Nephron (organoid): ENCODE data around the gene CKS1B.
"Not testable (repeated sequence)": the region's sequence is repeated elsewhere in the genome, so short reads cannot be mapped to it uniquely, and the experiment has no call there.

Source experiments
- H3K27ac Mint-ChIP-seq, 3 experiments: 2 replicates each; pipeline ENCODE4 v1.8.0; 2020; ENCODE audit warnings: mixed read lengths in 3 of 3, mild to moderate bottlenecking in 2 of 3, moderate library complexity in 1 of 3
- H3K27me3 Mint-ChIP-seq: 2 replicates; pipeline ENCODE4 v1.8.0; 2021; ENCODE audit warnings: low read depth, mild to moderate bottlenecking, moderate library complexity, mixed read lengths
- H3K36me3 Mint-ChIP-seq: 2 replicates; pipeline ENCODE4 v1.8.0; 2020; ENCODE audit warnings: low read depth, mixed read lengths
- H3K4me1 Mint-ChIP-seq: 2 replicates; pipeline ENCODE4 v1.8.0; 2020; ENCODE audit warnings: mixed read lengths
- H3K4me3 Mint-ChIP-seq, 3 experiments: 2 replicates each; pipeline ENCODE4 v1.8.0; 2020; ENCODE audit warnings: mild to moderate bottlenecking in 3 of 3, mixed read lengths in 3 of 3, moderate library complexity in 2 of 3
- H3K9me3 Mint-ChIP-seq: 2 replicates; pipeline ENCODE4 v1.8.0; 2020; ENCODE audit warnings: mixed read lengths
- TF ChIP-seq, protein P1 (sequence below), 3 experiments: fragments of 200-600 bp; sonication (generic); IDR thresholded peaks; one replicate each; pipeline ENCODE4 v1.5.0; 2021; ENCODE audit warnings: antibody characterized with exemption in 3 of 3; ENCODE audit not compliant: unreplicated experiment in 3 of 3

The CKS1B gene

DNA sequence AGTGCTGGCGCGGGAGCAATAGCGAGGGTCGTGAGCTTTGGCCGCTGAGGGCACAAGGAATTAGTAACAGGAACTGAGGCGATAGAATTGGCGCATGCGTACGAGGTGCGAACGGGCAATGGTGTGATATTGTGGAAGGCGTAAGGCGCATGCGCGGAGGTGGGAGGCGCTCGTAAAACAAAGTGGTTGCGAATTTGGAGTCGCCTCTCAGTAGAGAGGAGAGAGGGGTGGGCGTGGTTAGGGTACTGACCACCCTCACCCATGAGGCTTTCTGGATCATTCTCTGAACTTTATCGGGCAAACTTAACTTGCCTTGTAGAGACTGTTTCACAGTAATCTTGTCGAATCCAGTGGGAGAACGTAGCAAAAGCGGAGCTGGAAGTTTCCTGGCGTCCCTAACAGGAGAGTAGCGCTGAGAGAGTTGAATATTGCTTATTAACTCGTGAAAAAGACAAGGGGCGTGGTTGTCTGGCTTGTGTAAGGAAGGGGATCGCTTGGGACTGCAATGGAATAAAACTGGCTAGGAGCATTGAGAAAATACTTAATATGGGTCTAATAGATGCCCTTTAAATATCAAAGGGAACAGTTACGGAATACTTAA is 427 bp downstream of the CKS1B start:
- peaks cover 10% of the 10 kb centered on the region for H3K36me3 Mint-ChIP-seq
- no peak overlapping the region for H3K4me3 Mint-ChIP-seq
- peaks cover 22% of the 10 kb centered on the region for H3K4me1 Mint-ChIP-seq
- no peaks in the 10 kb centered on the region for H3K27me3 Mint-ChIP-seq
- TF ChIP-seq, protein P1, sequence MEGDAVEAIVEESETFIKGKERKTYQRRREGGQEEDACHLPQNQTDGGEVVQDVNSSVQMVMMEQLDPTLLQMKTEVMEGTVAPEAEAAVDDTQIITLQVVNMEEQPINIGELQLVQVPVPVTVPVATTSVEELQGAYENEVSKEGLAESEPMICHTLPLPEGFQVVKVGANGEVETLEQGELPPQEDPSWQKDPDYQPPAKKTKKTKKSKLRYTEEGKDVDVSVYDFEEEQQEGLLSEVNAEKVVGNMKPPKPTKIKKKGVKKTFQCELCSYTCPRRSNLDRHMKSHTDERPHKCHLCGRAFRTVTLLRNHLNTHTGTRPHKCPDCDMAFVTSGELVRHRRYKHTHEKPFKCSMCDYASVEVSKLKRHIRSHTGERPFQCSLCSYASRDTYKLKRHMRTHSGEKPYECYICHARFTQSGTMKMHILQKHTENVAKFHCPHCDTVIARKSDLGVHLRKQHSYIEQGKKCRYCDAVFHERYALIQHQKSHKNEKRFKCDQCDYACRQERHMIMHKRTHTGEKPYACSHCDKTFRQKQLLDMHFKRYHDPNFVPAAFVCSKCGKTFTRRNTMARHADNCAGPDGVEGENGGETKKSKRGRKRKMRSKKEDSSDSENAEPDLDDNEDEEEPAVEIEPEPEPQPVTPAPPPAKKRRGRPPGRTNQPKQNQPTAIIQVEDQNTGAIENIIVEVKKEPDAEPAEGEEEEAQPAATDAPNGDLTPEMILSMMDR (IDR thresholded peaks at IDR 0.05; ENCODE audit: unreplicated experiment in 3 of 3), result no peak
- H3K9me3 Mint-ChIP-seq, result no peaks in the 10 kb centered on the region
- H3K27ac Mint-ChIP-seq, result no peak overlapping the region

DNA sequence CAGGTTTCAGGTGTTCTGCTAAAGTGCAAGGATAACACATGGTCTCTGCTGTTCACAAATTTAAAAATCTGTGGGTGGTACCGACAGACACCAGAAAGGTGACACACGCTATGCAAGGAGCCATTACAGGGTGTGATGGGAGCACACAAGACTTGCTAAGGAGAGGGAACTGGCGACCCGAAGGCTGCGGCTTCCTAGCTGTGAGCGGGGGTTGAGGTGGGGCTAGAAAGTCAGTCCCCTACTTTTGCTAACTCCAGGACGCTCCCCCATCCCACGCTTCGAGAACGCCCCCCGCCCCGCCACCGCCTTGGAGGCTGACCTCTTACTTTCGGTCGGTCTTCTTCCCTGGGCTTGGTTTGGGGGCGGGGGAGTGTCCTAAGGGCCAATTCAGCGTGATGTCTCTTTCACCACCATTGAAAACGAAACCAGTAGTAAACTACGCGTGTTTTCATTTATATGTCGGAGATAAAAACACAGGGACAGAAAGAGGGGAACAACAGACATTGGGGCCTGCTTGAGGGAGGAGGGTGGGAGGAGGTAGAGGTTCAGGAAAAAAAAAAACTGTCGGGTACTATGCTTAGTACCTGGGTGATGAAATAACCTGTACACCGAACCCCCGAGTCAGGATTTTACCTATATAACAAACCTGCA is 1.1 kb downstream of the CKS1B start:
- peaks cover 22% of the 10 kb centered on the region for H3K4me1 Mint-ChIP-seq
- no peak overlapping the region for H3K27ac Mint-ChIP-seq
- TF ChIP-seq, protein P1 (IDR thresholded peaks at IDR 0.05; ENCODE audit: unreplicated experiment in 3 of 3), result no peak
- no peaks in the 10 kb centered on the region for H3K27me3 Mint-ChIP-seq
- H3K4me3 Mint-ChIP-seq, result no peak overlapping the region
- H3K36me3 Mint-ChIP-seq, result peaks cover 11% of the 10 kb centered on the region
- no peaks in the 10 kb centered on the region for H3K9me3 Mint-ChIP-seq

DNA sequence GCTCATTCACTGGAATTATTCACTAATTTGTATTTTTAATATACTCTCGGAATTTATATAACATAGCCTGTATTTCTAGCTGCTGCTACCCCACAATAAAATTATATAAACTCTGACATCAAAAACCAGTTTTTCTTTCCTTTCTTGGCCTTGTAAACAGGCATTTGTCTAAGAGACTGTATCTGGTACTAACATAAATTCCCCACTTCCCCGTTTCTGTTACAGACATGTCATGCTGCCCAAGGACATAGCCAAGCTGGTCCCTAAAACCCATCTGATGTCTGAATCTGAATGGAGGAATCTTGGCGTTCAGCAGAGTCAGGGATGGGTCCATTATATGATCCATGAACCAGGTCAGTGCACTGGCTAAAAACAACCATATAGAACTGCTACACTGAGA is 3.3 kb downstream of the CKS1B start:
- not testable (repeated sequence) for H3K27me3 Mint-ChIP-seq, H3K4me1 Mint-ChIP-seq, H3K9me3 Mint-ChIP-seq
- peaks cover 15% of the 10 kb centered on the region for H3K36me3 Mint-ChIP-seq
- H3K4me3 Mint-ChIP-seq, result peak overlapping the region; percentile 43 to 56 (median 54)
- H3K27ac Mint-ChIP-seq, result peak overlapping the region in 2 of 3 experiments; percentile 49 to 59

DNA sequence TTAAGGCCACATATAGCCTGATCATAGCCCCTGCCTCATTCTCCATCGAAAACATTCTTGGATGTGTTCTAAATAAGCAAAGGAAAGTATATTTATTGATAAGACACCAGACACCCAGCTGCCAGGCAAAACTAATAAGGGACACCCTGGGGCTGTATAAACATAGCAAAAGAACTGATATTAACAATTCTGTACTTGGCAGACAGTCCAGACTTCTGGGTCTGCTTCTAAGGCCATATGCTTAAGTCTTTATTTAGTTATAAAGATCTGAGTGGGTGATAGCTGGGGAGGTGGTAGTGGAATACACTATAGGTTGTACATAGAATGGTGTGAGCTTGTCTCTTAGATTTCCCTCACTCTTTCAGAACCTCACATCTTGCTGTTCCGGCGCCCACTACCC is 3.9 kb downstream of the CKS1B start:
- Mint-ChIP-seq H3K27me3 (no peaks in the 10 kb centered on the region), H3K4me1 (no peaks in the 10 kb centered on the region), H3K4me3 (no peak overlapping the region), H3K27ac (no peak overlapping the region), H3K36me3 (peaks cover 15% of the 10 kb centered on the region), H3K9me3 (no peaks in the 10 kb centered on the region)
- TF ChIP-seq, protein P1 (IDR thresholded peaks at IDR 0.05; ENCODE audit: unreplicated experiment in 3 of 3), result no peak

DNA sequence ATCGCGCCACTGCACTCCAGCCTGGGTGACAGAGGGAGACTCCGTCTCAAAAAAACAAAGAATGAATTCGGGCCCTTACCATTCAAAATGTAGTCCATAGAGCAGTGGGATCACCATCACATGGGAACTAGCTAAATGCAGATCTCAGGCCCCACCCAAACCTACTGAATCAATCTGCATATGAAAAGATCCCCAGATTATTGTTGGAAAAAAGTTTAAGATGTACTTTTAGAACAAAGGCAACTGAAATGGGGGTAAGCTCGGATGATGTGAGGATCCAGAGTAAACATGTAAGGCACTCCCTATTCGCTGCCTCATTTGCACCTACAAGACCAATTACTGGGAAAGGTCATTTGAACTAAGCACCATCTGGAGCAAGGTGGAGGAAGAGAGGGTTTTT is 7.9 kb downstream of the CKS1B start:
- Mint-ChIP-seq H3K36me3 (peaks cover 15% of the 10 kb centered on the region), H3K4me3 (no peak overlapping the region), H3K4me1 (peaks cover 4% of the 10 kb centered on the region), H3K27me3 (no peaks in the 10 kb centered on the region), H3K27ac (peak overlapping the region in 1 of 3 experiments; percentile 26), H3K9me3 (no peaks in the 10 kb centered on the region)
- TF ChIP-seq, protein P1 (IDR thresholded peaks at IDR 0.05; ENCODE audit: unreplicated experiment in 3 of 3), result no peak

DNA sequence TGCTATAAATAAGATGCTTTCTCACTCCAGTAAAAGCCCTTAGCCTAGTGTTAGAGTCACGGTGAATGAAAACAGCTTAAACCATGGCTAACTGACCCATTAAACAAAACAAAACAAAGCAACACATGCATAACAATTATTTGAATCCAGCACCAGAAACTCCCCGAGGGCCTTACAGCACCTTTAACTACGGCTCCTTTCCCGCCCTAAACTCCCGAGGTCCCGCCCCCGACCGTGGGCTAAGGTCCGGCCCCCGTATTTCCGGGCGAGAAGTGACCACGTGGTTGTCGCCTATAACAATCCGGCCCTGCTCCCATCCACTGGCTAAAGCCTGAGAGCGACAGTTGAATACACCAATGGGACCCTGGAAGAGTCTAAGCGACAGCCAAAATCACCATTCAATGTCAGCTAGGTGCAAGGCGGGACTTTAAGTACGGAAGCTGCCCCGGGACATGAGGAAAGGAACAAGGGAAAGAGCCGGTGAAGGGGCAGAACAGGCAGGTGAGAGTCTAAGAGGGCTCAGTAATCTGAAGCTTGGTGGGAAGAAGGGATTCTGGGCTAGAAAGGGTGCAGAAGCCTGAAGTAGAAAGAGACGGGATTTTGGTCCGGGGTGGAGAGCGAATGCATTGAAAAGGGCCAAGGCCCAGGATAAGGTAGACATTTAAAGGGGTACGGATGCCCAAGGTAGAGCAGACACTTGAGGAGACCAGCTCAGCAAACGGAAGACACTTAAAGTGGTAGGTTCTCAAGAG is 8.6 kb downstream of the CKS1B start, which contains the start of gene FLAD1:
TSS of gene FLAD1 (plus strand) at position 448 of the 752 bp plus-strand sequence. CDS start 351 bp downstream, outside the sequence.
- Mint-ChIP-seq H3K27me3 (no peaks in the 10 kb centered on the region), H3K27ac (peak within 1 kb of the TSS in 2 of 3 experiments; percentile 49 to 65), H3K36me3 (peaks cover 15% of the 10 kb centered on the region), H3K9me3 (no peaks in the 10 kb centered on the region), H3K4me3 (no peak within 1 kb of the TSS), H3K4me1 (peaks cover 4% of the 10 kb centered on the region)
- TF ChIP-seq, protein P1 (IDR thresholded peaks at IDR 0.05; ENCODE audit: unreplicated experiment in 3 of 3), result no peak
